ENCODE measurements around the gene SURF2.
A peak's percentile ranks its signal among the peaks of the same experiment; 100 is the strongest.
"Not testable (repeated sequence)": the region's sequence is repeated elsewhere in the genome, so short reads cannot be mapped to it uniquely, and the experiment has no call there.

Gene SURF2

DNA sequence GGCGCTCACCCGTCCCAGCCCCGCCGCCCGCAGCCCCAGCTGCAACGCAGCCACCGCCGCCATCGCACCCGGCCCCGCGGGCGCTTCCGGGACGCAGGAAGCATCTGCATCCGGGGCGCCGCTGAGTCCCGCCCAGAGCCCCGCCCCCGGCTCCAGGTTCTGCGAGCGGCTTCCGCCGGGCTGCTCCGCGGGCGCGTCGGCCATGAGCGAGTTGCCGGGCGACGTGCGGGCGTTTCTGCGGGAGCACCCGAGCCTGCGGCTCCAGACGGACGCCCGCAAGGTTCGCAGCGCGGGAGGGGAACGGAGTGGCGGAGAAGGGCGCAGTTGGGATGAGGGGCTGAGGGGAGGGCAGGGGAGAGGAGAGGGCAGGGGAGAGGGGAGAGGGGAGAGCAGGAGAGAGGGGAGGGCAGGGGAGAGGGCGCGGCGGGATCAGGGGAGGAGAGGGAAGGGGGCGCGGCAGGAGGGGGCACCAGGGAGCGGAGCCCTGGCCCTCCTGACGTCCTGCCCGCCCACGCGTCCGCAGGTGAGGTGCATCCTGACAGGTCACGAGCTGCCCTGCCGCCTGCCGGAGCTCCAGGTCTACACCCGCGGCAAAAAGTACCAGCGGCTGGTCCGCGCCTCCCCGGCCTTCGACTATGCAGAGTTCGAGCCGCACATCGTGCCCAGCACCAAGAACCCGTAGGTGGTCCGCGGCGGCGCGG lies at the start of gene SURF2, which contains the start of gene SURF1:
Gene SURF2 (plus strand): TSS at position 160 of the 701 bp plus-strand sequence. CDS start 43 bp downstream, at position 203.
Gene SURF1 (minus strand): TSS at position 97 of the 701 bp plus-strand sequence. CDS start 34 bp downstream, at position 63.
- peak; percentile 95 for DNase-seq (ENCODE audit: low spot score)

DNA sequence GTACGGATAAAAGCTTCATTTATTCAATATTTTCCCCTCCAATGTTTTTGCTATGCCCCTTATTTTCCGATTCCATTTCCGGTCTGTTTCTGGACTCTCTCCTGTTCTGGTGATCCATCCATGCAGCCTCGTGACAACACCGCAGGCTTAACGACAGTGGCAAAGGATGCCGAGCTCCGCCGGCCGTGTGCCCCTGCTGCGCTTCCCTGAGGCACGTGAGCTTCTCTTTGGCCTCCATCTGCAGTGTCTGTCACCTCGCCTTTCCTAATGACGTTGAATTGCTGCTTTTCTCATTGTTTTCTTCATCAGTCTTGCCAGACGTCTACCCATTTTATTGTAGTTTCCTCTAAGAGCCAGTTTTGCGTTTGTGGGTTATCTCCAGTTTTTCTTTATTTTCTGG lies 49.0 kb upstream of the SURF2 start:
- DNase-seq (ENCODE audit: low spot score) = no peak

DNA sequence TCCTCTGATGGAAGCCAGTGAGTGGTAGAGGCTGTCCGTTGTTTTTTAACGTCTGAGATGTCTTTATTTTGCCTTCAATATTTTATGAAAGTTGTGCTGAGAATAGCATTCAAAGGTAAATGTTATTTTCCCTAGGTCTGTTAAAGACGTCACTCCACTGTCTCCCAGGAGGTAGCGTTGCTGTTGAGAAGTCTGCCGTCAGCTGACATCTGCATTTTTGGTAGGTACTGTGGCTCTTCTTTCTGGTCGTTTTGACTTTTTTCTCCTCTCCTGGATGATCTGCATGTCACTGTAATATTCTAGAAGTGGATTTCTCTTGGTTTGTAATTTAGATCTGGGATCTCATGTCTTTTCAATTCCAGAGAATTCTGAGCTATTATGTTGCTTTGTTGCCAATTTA lies 46.7 kb upstream of the SURF2 start:
- no peak for DNase-seq (ENCODE audit: low spot score)

DNA sequence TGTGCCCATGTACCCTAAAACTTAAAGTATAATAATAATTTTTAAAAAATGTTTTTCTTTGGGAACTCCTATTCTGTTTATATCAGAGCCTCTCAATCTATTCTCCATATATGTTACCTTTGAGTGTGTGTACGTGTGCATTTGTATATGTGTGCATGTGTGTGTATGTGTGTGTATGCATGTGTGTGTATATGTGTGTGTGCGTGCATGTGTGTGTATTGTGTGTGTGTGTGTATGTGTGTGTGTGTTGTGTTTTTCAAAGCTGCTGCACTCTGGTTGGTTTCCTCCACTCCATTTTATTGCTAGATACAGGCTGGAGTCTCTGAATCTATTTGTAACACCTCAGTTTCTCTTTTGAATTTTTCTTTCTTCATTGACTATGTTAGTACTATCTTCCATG lies 40.4 kb upstream of the SURF2 start:
- no peak for DNase-seq (ENCODE audit: low spot score)

DNA sequence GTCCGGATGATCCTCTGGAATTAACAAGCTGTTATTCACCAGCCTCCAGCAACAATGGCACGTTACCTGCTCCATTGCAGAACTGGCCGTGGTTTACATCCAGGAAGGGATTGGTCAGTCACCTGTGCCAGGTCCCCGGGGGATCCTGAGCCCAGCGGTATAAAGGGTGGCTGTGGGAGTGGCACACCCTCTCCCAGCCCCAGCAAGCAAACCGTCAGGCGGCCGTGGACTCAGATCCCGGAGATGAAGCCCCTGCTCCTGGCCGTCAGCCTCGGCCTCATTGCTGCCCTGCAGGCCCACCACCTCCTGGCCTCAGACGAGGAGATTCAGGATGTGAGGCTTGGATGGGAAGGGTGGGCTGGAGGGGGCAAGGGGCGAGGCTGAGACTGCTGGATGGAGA lies 38.8 kb upstream of the SURF2 start:
- not testable (repeated sequence) for DNase-seq (ENCODE audit: low spot score)

DNA sequence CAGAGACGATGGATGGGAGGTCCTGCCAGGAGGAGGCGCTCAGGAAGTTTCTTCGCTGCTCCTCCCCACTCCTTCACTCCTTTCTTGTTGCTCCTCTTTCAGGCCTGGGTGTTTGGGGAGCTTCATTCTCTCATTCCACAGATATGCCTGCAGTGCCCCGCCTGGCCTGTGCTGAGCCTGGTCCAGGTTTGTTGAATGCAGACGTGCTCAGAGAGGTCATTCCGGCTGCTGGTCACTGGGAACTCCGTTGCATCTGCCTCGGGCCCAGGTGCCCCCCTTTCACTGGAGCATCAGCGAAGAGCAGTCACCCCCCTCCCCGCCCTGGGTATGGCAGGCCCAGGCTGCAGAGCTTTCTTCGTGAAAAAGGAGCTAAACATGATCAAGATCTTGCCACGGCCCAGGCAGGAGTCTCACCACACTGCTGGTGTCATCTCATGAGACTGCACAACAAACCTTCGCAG lies 35.9 kb upstream of the SURF2 start:
- no peak for DNase-seq (ENCODE audit: low spot score)

DNA sequence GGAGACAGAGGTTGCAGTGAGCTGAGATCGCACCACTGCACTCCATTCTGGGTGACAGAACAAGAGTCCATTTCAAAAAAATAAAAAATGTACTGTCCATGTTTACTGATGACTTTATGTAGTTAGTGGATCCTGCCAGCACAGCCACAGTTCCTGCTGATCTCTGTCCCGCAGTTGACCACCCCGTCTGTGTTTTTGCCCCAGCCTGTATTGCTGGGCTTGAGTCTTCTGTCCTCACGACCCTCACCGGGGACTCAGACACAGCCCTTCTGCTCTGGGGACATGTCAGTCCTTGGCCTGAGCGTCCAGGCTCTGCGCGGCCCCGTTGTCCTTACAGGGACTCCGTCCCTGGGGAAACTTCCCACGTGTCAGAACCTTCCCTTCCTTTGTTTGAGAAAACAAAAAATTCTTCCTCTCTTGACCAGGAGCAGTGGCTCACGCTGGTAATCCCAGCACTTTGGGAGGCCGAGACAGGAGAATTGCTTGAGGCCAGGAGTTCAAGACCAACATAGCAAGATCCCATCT lies 34.9 kb upstream of the SURF2 start:
- DNase-seq (ENCODE audit: low spot score) = no peak

DNA sequence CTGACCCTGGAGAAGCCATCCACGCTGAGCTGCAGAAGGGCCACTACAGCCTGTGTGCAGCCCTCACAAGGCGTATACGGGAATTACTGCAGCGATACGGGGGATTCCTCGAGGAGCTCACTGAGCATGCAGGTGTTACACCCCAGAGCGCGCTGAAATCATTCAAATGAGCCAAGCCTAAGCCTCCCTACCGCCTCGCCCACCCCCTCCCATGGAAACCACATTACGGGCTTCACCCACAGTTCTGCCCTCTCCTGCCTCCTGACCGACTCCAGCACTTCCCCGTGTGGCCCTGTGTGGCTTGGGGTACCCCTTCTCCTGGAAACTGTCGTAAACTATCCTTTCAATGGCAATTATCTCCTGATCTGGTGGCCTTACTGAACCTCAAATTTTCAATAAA lies 33.6 kb upstream of the SURF2 start:
- DNase-seq (ENCODE audit: low spot score) = no peak

DNA sequence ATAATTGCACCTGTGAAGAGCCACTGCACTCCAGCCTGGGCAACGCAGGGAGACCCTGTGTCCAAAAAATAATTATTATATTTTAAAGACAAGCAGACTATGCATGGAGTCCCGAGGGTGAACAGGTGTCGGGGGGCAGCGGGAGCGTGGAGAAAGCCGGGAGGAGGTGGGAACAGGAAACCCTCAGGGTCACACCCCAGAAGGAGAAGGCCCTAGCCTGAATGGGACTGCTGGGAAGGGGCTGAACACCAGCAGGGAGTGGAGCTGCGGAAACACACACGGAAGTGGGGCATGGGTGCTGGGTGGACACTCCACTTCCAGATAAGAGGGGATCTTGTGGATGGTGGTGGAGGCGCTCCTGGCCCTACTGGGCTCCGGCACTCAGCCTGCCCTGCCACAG lies 33.1 kb upstream of the SURF2 start:
- no peak for DNase-seq (ENCODE audit: low spot score)

DNA sequence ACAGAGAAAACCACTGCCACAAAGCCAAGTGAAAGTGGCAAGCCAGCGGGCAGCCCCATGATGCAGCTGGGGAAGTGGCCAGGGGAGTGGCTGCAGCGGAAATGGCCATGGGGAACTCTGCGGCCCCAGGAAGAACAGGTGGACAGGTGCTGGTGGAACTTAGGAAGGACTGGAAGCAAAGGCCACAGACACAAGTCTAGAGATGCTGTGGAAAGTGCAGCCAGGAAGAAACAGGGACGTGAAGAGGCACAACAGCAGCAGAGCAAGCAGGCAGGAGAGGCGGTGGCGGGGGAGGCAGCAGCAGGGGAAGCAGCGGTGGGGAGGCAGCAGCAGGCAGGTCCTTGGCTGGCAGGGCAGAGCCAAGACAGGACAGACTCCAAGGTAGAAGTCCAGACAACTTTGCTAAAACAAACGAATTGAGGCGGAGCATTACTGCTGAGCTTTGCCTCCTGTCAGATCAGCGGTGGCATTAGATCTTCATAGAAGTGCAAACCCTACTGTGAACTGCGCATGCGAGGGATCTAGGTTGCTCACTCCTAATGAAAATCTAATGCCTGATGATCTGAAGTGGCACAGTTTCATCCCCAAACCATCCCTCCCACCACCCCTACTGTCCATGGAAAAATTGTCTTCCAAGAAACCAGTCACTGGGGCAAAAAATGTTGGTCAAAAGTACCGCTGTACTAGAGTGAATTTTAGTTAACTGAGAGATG lies 32.2 kb upstream of the SURF2 start:
- DNase-seq (ENCODE audit: low spot score) = no peak

DNA sequence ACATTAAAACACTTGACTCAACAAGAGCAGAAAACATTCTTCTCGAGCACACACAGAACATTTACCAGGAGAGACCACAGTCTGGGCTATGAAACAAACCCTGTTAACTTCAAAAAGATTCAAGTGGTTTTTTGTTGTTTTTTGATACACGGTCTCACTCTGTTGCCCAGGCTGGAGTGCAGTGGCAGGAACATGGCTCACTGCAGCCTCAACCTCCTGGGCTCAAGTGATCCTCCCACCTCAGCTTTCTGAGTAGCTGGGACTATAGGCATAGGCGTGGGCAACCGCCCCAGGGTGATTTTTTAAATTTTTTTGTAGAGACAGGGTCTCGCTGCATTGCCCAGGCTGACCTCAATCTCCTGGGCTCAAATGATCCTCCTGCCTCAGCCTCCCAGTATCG lies 29.3 kb upstream of the SURF2 start:
- not testable (repeated sequence) for DNase-seq (ENCODE audit: low spot score)

DNA sequence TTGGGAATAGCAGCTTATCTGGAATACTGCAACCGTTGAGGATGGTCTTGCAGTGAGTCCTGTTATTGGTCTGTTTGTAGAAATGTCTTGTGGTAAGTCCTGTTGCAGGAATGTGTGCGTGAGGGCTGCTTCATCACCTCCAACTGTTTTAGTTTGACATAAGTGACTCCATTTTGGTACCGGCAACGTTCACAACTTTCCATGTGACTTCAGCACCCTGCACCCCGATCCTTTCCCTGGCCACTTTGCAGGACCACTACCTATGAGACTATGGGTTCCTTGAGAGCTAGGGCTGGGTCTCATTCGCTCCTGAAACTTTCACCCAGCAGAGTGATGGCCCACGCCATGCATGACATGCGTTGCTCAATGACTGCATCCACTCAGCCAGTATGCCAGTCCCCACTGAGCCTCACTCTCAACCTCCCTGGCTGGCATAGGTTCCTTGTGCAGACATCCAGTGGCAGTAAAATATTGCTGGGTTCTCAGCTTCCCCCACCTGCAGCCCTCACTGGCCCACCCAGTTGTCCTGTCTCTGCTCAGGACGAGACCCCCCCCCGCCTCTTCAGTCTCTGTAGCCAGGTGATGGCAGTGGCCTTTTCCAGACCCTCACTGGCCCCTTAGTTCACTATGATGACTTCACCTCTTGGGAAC lies 28.4 kb upstream of the SURF2 start:
- no peak for DNase-seq (ENCODE audit: low spot score)

DNA sequence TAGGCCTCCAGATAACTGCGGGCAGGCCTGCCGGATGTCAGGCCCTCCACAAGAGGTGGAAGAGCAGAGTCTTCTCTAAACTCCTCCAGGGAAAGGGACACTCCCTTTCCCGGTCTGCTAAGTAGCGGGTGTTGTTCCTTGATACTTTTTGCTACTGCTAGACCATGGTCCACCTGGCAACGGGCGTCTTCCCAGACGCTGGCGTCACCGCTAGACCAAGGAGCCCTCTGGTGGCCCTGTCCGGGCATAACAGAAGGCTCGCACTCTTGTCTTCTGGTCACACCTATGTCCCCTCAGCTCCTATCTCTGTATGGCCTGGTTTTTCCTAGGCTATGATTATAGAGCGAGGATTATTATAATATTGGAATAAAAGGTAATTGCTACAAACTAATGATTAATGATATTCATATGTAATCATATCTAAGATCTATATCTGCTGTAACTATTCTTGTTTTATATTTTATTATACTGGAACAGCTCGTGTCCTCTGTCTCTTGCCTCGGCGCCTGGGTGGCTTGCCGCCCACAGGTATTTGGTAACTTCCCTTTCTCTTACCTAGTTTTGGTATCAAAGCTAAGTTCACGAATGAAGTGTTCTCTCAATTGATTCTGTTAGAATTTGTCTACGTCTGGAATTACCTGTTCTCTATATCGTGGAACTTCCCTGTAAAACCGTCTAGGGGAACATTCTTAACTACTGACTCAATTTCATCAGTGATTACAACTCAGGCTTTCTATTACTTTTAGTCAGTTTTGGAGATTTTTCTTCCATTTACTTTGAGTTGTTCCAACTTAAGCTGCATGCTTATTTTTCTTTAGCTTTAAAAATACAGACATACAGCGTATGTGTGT lies 26.8 kb upstream of the SURF2 start:
- DNase-seq (ENCODE audit: low spot score) = not testable (repeated sequence)

DNA sequence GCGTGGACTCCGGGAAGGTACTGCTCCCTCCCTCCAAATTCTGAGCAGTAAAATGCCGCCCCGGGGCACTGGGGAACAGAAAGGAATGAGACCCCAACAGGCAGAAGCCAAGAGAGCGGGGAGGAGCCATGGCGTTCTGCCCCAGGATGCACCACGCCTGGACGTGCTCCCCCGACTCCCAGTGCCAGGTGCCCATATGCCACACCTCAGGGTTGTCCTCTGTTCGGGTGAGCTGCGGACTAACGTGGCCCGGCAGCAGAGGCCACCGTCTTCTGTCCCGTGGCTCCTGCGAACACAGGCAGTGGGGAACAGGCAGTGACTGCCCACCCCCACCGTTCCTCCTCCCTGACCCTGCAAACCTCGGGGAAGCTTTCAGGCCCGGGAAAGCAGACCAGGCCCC lies 25.1 kb upstream of the SURF2 start:
- DNase-seq (ENCODE audit: low spot score) = no peak

DNA sequence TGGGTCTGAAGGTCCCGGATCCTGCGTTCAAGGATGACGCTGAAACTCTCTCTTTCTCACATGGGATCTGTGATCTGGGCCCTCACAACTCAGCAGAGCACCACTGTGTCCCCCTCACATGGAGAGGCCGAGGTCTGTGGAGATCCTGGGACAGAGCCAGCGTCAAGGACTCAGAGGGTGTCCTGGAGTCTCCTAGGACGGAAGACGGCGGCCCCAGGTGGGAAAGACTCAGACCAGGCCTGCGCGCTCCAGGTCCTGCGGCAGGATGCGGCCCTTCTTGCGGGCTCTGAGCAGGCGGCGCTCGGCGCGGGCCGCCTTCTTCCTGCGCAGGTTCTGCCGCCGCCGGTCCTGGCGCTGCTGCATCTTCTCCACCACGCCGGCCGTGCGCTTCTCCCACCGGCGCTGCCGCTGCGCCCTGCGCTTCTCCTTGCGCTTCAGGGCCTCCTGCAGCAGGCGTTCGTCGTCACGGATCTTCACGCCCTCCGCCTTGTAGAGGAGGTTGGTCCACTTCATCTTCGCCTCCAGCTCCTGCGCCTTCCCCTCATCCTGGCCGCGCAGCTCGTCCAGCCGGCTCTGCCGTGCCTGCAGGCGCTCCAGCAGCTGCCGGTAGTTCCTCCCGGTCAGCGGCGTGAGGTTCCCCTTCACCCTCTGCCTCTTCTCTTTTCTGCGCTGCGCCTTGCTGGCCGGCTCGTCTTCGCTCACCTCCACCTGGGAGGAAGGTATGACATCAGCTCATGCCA lies 24.5 kb upstream of the SURF2 start:
- no peak for DNase-seq (ENCODE audit: low spot score)

DNA sequence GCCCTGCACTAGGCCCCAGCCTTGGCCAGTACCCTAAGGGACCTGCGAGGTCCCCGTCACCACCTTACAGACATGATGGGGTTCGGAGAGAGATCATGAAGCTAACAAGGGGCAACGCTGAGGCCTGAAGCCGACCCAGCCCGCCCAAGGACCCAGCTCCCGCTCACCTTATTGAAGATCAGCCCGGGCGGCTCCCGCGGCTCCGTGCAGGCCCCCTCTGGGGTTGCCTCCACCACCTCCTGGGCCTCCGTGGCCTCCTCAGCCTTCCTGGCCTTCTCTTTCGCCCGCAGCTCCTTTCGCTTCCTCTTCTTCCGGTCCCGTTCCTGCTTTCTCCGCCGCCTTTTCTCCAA lies 24.0 kb upstream of the SURF2 start:
- DNase-seq (ENCODE audit: low spot score) = no peak

DNA sequence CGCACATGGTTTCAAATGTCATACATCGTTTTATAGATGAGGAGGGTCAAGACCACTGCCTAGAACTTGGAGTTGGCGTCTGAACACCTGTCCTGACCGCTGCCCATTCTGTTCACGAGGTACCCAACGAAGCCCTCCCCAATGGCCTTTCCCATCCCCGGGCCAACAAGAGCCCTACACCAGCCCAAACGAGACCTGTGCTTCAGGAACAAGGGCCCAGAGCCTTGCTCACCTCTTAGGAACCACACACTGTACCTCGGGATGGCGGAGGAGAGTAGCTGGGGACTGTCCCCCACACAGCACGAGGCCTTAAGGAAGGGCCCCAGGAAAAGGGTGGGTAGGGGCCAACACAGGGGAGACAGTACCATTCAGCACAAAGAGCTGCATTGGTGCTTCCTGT lies 23.3 kb upstream of the SURF2 start:
- DNase-seq (ENCODE audit: low spot score) = no peak

DNA sequence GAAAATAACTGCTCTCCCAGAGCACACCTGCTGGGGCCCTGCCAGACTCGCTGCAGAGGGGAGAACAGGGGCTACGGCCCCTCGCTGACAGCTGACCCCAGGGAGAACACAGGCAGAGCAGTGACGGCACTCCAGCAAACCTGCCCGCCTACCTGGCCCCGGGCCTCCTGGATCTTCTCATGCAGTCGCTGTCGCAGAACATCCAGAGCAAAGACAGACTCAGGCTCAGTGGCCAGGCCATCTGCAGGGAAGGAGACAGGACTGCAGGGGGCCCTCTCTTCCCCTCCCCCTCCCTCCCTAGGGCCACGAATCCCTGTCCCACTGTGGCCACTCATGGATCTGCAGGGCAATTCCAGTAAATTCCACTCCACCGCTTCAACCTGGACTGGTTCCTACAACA lies 22.8 kb upstream of the SURF2 start:
- DNase-seq (ENCODE audit: low spot score) = no peak

DNA sequence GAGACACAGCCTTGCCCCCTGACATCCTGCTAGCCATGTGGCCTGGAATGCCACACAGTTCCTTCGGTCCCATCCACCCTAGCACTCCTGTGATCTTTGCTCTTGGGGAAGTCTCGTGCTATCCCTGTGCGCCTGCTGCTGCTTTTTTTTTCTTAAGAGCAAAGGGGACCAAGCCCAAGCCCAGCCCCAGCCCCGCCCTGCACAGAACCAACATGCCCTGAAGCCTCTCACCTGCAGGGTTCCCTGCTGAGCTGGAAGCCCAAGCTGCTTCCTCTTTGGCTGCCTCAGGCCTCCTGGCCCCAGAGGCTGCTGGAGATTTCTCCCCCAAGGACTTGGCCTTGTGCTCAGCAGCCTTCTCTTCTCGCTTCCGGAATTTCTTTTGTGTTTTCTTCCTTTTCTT lies 22.2 kb upstream of the SURF2 start:
- no peak for DNase-seq (ENCODE audit: low spot score)

DNA sequence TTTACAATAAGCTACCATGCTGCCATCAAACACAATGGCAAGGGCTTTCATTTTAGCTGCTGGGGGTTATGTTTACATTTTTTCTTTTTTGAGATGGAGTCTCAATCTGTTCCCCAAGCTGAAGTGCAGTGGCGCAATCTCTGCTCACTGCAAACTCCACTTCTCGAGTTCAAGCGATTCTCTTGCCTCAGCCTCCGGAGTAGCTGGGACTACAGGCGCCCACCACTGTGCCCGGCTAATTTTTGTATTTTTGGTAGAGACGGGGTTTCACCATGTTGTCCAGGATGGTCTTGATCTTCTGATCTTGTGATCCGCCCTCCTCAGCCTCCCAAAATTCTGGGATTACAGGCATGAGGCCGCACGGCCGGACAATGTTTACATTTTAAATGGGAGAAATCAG lies 21.5 kb upstream of the SURF2 start:
- DNase-seq (ENCODE audit: low spot score) = not testable (repeated sequence)

All from AG20443 (cell line).